GM12878 (cell line): Measurements from ENCODE around the gene MDN1. TPM values are rescaled to one million over a fixed set of nuclear protein-coding genes. Genes with fewer than 3 reads are reported as not detected.

ENCODE experiments used
- ATAC-seq: fragments of 200-7000 bp; cut with Tn5 transposase; 3 replicates; pipeline ENCODE4 v1.9.1; 2020; ENCODE audit warnings: mild to moderate bottlenecking, moderate library complexity
- BruUV-seq: library from RNA; stranded (reverse); fragments of 400-500 nt; replicated peaks from 2 replicates; lab custom pipeline; 2021; lab: Mats Ljungman, UMichigan
- CTCF ChIA-PET: fragments of 300-600 bp; sonication (Branson Sonifier 250); formaldehyde crosslinking; extraction: SDS; loops from one replicate; lab custom pipeline; 2021; ENCODE audit warnings: inconsistent platforms; lab: Yijun Ruan, JAX
- POLR2A ChIA-PET: fragments of 350-600 bp; formaldehyde crosslinking; extraction: SDS; loops from one replicate; lab custom pipeline; 2021; ENCODE audit warnings: inconsistent platforms; lab: Charles Lee
- RAD21 ChIA-PET: fragments of 300-600 bp; sonication (Branson Sonifier 250); formaldehyde crosslinking; loops from one replicate; lab custom pipeline; 2023; ENCODE audit warnings: antibody characterized with exemption; ENCODE audit not compliant: unreplicated experiment; lab: Charles Lee
- SMC1A ChIA-PET: fragments of 300-600 bp; sonication (Branson Sonifier 250); formaldehyde crosslinking; loops from one replicate; lab custom pipeline; 2023; ENCODE audit not compliant: unreplicated experiment, uncharacterized antibody; lab: Charles Lee
- DNase-seq: peaks from one replicate; pipeline ENCODE4 v3.0.0-alpha.2; 2011; ENCODE audit warnings: low read depth, low spot score
- FAIRE-seq: peaks from 3 replicates; lab custom pipeline; 2011; peaks lifted over from hg19 to GRCh38; lab: Jason Lieb, UNC
- H2AFZ ChIP-seq: 2 replicates; pipeline ENCODE4 v1.6.0; 2011; ENCODE audit warnings: low read depth, low read length, control low read depth; ENCODE audit not compliant: control insufficient read depth
- H3K27ac ChIP-seq: 2 replicates; pipeline ENCODE4 v1.5.1; 2011; ENCODE audit warnings: control low read depth; ENCODE audit not compliant: control insufficient read depth, insufficient read depth
- H3K27me3 ChIP-seq, 2 experiments: replicated peaks in 1 of 2; 2 replicates each; pipeline versions ENCODE4 v1.6.0 to v1.6.1; 2011; ENCODE audit warnings: low read length in 1 of 2; ENCODE audit not compliant: control insufficient read depth in 2 of 2, insufficient read depth in 2 of 2
- H3K36me3 ChIP-seq, 2 experiments: 2 replicates each; pipeline ENCODE4 v1.5.1; 2011; ENCODE audit warnings: low read length in 1 of 2; ENCODE audit not compliant: control insufficient read depth in 2 of 2, insufficient read depth in 2 of 2
- H3K4me1 ChIP-seq: 2 replicates; pipeline ENCODE4 v1.6.1; 2011; ENCODE audit warnings: mild to moderate bottlenecking, low read length, moderate library complexity, mixed read lengths; ENCODE audit not compliant: control insufficient read depth, insufficient read depth
- H3K4me2 ChIP-seq: 2 replicates; pipeline ENCODE4 v1.6.0; 2011; ENCODE audit warnings: control low read depth; ENCODE audit not compliant: control insufficient read depth, insufficient read depth
- H3K4me3 ChIP-seq: fragments of 200-600 bp; sonication (generic); 2 replicates; pipeline ENCODE4 v1.5.1; 2016
- H3K79me2 ChIP-seq: 2 replicates; pipeline ENCODE4 v1.6.0; 2011; ENCODE audit warnings: low read length; ENCODE audit not compliant: control insufficient read depth, insufficient read depth
- H3K9ac ChIP-seq: 2 replicates; pipeline ENCODE4 v1.8.0; 2011; ENCODE audit warnings: low read length, control low read depth, mixed read lengths; ENCODE audit not compliant: control insufficient read depth, insufficient read depth
- H3K9me3 ChIP-seq: replicated peaks from 3 replicates; pipeline ENCODE4 v1.5.1; 2011; ENCODE audit warnings: mild to moderate bottlenecking, low read length; ENCODE audit not compliant: control insufficient read depth, insufficient read depth
- H4K20me1 ChIP-seq: 2 replicates; pipeline ENCODE4 v1.6.0; 2011; ENCODE audit not compliant: control insufficient read depth, insufficient read depth
- ASH2L ChIP-seq: fragments of 300-600, 200-600 bp; sonication (generic); IDR thresholded peaks from 2 replicates; pipeline ENCODE4 v1.6.1; 2017; ENCODE audit warnings: low read depth, mild to moderate bottlenecking, borderline replicate concordance
- ATF2 ChIP-seq: IDR thresholded peaks from 2 replicates; pipeline ENCODE4 v1.6.1; 2012; ENCODE audit warnings: low read length, inconsistent platforms
- BRCA1 ChIP-seq: IDR thresholded peaks from 2 replicates; pipeline ENCODE4 v1.6.1; 2011; ENCODE audit warnings: low read depth, low read length, improper control_type of control experiment
- ETV6 ChIP-seq, 2 experiments: fragments of 450-650 bp in 1 of 2; IDR thresholded peaks in 1 of 2; conservative IDR thresholded peaks in 1 of 2; 2 replicates each; pipeline ENCODE4 v1.6.1; 2014; ENCODE audit warnings: antibody characterized with exemption in 1 of 2, borderline replicate concordance in 1 of 2, low read depth in 1 of 2, mild to moderate bottlenecking in 1 of 2, moderate library complexity in 1 of 2
- FOXK2 ChIP-seq: fragments of 450-650 bp; IDR thresholded peaks from 2 replicates; pipeline ENCODE4 v1.6.1; 2017; ENCODE audit warnings: mild to moderate bottlenecking, moderate library complexity
- HCFC1 ChIP-seq: fragments of 150-350 bp; IDR thresholded peaks from 2 replicates; pipeline ENCODE4 v1.6.1; 2014; ENCODE audit warnings: low read length
- IRF4 ChIP-seq: IDR thresholded peaks from 2 replicates; pipeline ENCODE4 v1.6.1; 2011; ENCODE audit warnings: low read depth, low read length
- KLF5 ChIP-seq: fragments of 450-650 bp; IDR thresholded peaks from 2 replicates; pipeline ENCODE4 v1.6.1; 2014; ENCODE audit warnings: mild to moderate bottlenecking; ENCODE audit not compliant: partially characterized antibody
- MEF2A ChIP-seq: IDR thresholded peaks from 2 replicates; pipeline ENCODE4 v1.6.1; 2011; ENCODE audit warnings: low read depth, mild to moderate bottlenecking, low read length, moderate library complexity; ENCODE audit not compliant: insufficient read depth
- MXI1 ChIP-seq: fragments of 150-350 bp; IDR thresholded peaks from 2 replicates; pipeline ENCODE4 v1.6.1; 2011; ENCODE audit warnings: low read depth, mild to moderate bottlenecking, inconsistent platforms, low read length, improper control_type of control experiment
- NFYB ChIP-seq: IDR thresholded peaks from 2 replicates; pipeline ENCODE4 v1.6.1; 2011; ENCODE audit warnings: low read depth, mild to moderate bottlenecking, low read length, improper control_type of control experiment, moderate library complexity; ENCODE audit not compliant: insufficient read depth
- RB1 ChIP-seq: fragments of 450-650 bp; formaldehyde crosslinking; IDR thresholded peaks from 2 replicates; pipeline ENCODE4 v1.6.1; 2017; ENCODE audit warnings: mild to moderate bottlenecking, borderline replicate concordance
- RELA ChIP-seq: fragments of 450-650 bp; IDR thresholded peaks from 2 replicates; pipeline ENCODE4 v1.8.0; 2014; ENCODE audit warnings: borderline replicate concordance; ENCODE audit not compliant: partially characterized antibody
- SIX5 ChIP-seq: IDR thresholded peaks from 2 replicates; pipeline ENCODE4 v1.6.1; 2011; ENCODE audit warnings: mild to moderate bottlenecking, low read depth, low read length, moderate library complexity; ENCODE audit not compliant: severe bottlenecking
- SREBF1 ChIP-seq: IDR thresholded peaks from 2 replicates; pipeline ENCODE4 v1.6.1; 2012; ENCODE audit warnings: mild to moderate bottlenecking, low read length
- TCF3 ChIP-seq: IDR thresholded peaks from 2 replicates; pipeline ENCODE4 v1.6.1; 2012; ENCODE audit warnings: low read depth, mild to moderate bottlenecking, low read length, borderline replicate concordance; ENCODE audit not compliant: insufficient read depth
- USF1 ChIP-seq: IDR thresholded peaks from 2 replicates; pipeline ENCODE4 v1.6.1; 2011; ENCODE audit warnings: borderline replicate concordance, low read depth, mild to moderate bottlenecking, moderate library complexity, mixed read lengths, low read length; ENCODE audit not compliant: insufficient read depth; ENCODE audit errors: extremely low read length
- WRNIP1 ChIP-seq: IDR thresholded peaks from 2 replicates; pipeline ENCODE4 v1.6.1; 2011; ENCODE audit warnings: low read depth, low read length, improper control_type of control experiment, borderline replicate concordance
- ZNF207 ChIP-seq: fragments of 450-650 bp; IDR thresholded peaks from 2 replicates; pipeline ENCODE4 v1.6.1; 2014; ENCODE audit warnings: antibody characterized with exemption, mild to moderate bottlenecking, borderline replicate concordance
- WGBS: methylation state at CpG from one replicate; pipeline ENCODE4 v1.1.6; 2016; ENCODE audit warnings: low lambda C conversion rate; ENCODE audit not compliant: insufficient replicate concordance, insufficient coverage; ENCODE audit errors: missing lambda C conversion rate; 5-methylcytosine and 5-hydroxymethylcytosine counted together
- in situ Hi-C: fragments of 300-500 bp; cut with MboI; formaldehyde crosslinking; loops from 9 replicates; pipeline ENCODE4 v1.14.3; 2018; ENCODE audit warnings: mixed read lengths
- intact Hi-C: fragments of 100-400 bp; cut with micrococcal nuclease; formaldehyde crosslinking; loops from one replicate; pipeline ENCODE4 v1.14.2; 2022; ENCODE audit not compliant: unreplicated experiment
- polyA plus RNA-seq, 11 experiments: library from polyadenylated mRNA; depleted of rRNA in 4 of 11; unstranded in 6 of 11; stranded (reverse) in 5 of 11; fragments of >200 nt; fragmentation: Nextera tagmentation in 4 of 11; fragmentation: Illumina TruSeq in 1 of 11; extraction: Ambion mirVana in 4 of 11; extraction: Trizol in 1 of 11; gene quantifications; 1 replicate in 1 of 11; 2 replicates in 10 of 11; pipeline versions ENCODE4 v1.2.1 to v1.2.3, GENCODE V29; 2011 to 2016; ENCODE audit warnings: inconsistent platforms in 2 of 11, missing spikeins in 2 of 11, low read depth in 1 of 11
- total RNA-seq, 4 experiments: library from RNA; depleted of rRNA in 3 of 4; stranded (reverse); fragments of >200 nt in 3 of 4; fragmentation: Illumina TruSeq in 1 of 4; extraction: Trizol in 1 of 4; gene quantifications; 2 replicates each; pipeline versions ENCODE4 v1.2.1 to v1.2.3, GENCODE V29; 2013 to 2021

Gene MDN1
- total and polyA plus RNA-seq, 10 of the 15 experiments (the other 5 are each of a cell fraction or from before 2014, with no cell fraction given), result 14.3 to 50.1 (median 22.1) TPM

GRCh38 chr6:89655122-89655521 lies 164.5 kb downstream of the MDN1 start:
- FAIRE-seq, result no peak
- WGBS, result 93% methylated on average over 2 of the region's 2 CpGs

GRCh38 chr6:89650579-89650978 lies 169.0 kb downstream of the MDN1 start:
- H3K4me1 ChIP-seq, result no peaks in the 10 kb centered on the region
- BruUV-seq, result no TSS peak
- no peaks in the 10 kb centered on the region for H3K9me3 ChIP-seq
- ChIA-PET RAD21 (no interaction called here), SMC1A (interaction anchor here (0.9 kb wide), 1 partner anchor 43 kb away, joined by 3 read pairs; no protein-coding TSS in a partner anchor), CTCF (no interaction called here), POLR2A (interaction anchor here (0.6 to 1.0 kb wide), 2 partner anchors 12 to 15 kb away, joined by 4 read pairs; partner anchors contain the start of gene LYRM2)
- intact Hi-C loops, result no loop called here
- H3K9ac ChIP-seq, result no peak overlapping the region
- no peaks in the 10 kb centered on the region for H3K79me2 ChIP-seq
- ATAC-seq, result no peak
- FAIRE-seq, result no peak
- in situ Hi-C loops, result no loop called here
- WGBS, result 91% methylated on average over 8 of the region's 8 CpGs
- DNase-seq, result no peak
- no peak overlapping the region for H3K27ac ChIP-seq
- no peak overlapping the region for H3K4me3 ChIP-seq
- no peaks in the 10 kb centered on the region for H4K20me1 ChIP-seq
- no peak overlapping the region for H3K4me2 ChIP-seq
- no peaks in the 10 kb centered on the region for H3K27me3 ChIP-seq
- peaks cover 12 to 33% of the 10 kb centered on the region in 2 experiments for H3K36me3 ChIP-seq
- H2AFZ ChIP-seq, result no peak overlapping the region
- TF ChIP-seq ZNF207 (no peak), HCFC1 (no peak), SREBF1 (no peak), ASH2L (no peak), USF1 (no peak), IRF4 (no peak), BRCA1 (no peak), RB1 (no peak), WRNIP1 (no peak), RELA (no peak), ATF2 (no peak)

More at GRCh38 chr6:89655122-89655521, 164.5 kb downstream of the MDN1 start:
- no peaks in the 10 kb centered on the region for H3K27me3 ChIP-seq
- H3K4me1 ChIP-seq, result no peaks in the 10 kb centered on the region
- no peaks in the 10 kb centered on the region for H4K20me1 ChIP-seq
- H3K9ac ChIP-seq, result no peak overlapping the region
- BruUV-seq, result no TSS peak
- DNase-seq (no peak), ATAC-seq (no peak)
- H3K36me3 ChIP-seq, result peaks cover 15 to 19% of the 10 kb centered on the region in 2 experiments
- intact Hi-C loops (no loop called here), in situ Hi-C loops (no loop called here)
- CTCF ChIA-PET, result interaction anchor here (1.3 kb wide), 1 partner anchor 9 kb away, joined by 3 read pairs; no protein-coding TSS in a partner anchor
- RAD21 ChIA-PET, result no interaction called here
- no peak overlapping the region for H2AFZ ChIP-seq
- no peak overlapping the region for H3K4me3 ChIP-seq
- POLR2A ChIA-PET, result interaction anchor here (0.6 kb wide), 1 partner anchor 357 kb away, joined by 3 read pairs; no protein-coding TSS in a partner anchor
- H3K79me2 ChIP-seq, result no peaks in the 10 kb centered on the region
- H3K4me2 ChIP-seq, result no peak overlapping the region
- SMC1A ChIA-PET, result no interaction called here
- TF ChIP-seq TCF3 (no peak), IRF4 (no peak), MEF2A (no peak), KLF5 (no peak), FOXK2 (no peak), MXI1 (no peak), SIX5 (no peak), ETV6 (conservative IDR thresholded peaks at IDR 0.05 in 1 of 2, IDR thresholded peaks at IDR 0.05 in 1 of 2; ENCODE audit: borderline replicate concordance in 1 of 2, low read depth in 1 of 2) (no peak), ASH2L (no peak), NFYB (no peak)
- no peaks in the 10 kb centered on the region for H3K9me3 ChIP-seq
- no peak overlapping the region for H3K27ac ChIP-seq
